Tibial nerve (tissue), 3 donors: ENCODE measurements around the gene SUOX.

Experiments
- POLR2A ChIP-seq, 2 donors: fragments of 450-650 bp; IDR thresholded peaks; one replicate each; pipeline ENCODE4 v1.6.1; 2017; ENCODE audit warnings: antibody characterized with exemption in 2 of 2, mild to moderate bottlenecking in 2 of 2, moderate library complexity in 2 of 2
- TF ChIP-seq, protein P1 (sequence below), 5 experiments: fragments of 200-600 bp in 3 of 5; fragments of 450-650 bp in 2 of 5; sonication (generic) in 3 of 5; IDR thresholded peaks; one replicate each; pipeline ENCODE4 v1.5.1; 2016 to 2019; ENCODE audit warnings: antibody characterized with exemption in 5 of 5, mild to moderate bottlenecking in 3 of 5, moderate library complexity in 2 of 5

GRCh38 chr12:55973599-55974307 lies 23.3 kb upstream of the SUOX start, which contains the start of gene RAB5B:
- TF ChIP-seq POLR2A (IDR thresholded peaks at IDR 0.05), result peak; percentile 89 to 97
- TF ChIP-seq, protein P1, sequence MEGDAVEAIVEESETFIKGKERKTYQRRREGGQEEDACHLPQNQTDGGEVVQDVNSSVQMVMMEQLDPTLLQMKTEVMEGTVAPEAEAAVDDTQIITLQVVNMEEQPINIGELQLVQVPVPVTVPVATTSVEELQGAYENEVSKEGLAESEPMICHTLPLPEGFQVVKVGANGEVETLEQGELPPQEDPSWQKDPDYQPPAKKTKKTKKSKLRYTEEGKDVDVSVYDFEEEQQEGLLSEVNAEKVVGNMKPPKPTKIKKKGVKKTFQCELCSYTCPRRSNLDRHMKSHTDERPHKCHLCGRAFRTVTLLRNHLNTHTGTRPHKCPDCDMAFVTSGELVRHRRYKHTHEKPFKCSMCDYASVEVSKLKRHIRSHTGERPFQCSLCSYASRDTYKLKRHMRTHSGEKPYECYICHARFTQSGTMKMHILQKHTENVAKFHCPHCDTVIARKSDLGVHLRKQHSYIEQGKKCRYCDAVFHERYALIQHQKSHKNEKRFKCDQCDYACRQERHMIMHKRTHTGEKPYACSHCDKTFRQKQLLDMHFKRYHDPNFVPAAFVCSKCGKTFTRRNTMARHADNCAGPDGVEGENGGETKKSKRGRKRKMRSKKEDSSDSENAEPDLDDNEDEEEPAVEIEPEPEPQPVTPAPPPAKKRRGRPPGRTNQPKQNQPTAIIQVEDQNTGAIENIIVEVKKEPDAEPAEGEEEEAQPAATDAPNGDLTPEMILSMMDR (IDR thresholded peaks at IDR 0.05), result peak in 4 of 5 experiments; percentile 20 to 77 (median 64)
